Measurements from ENCODE around the gene DLGAP4. TPM values are rescaled to one million over a fixed set of nuclear protein-coding genes. Genes with fewer than 3 reads are reported as not detected.
A peak's percentile ranks its signal among the peaks of the same experiment; 100 is the strongest.

DLGAP4 gene
- total and polyA plus RNA-seq, 2 of the 8 experiments (the other 6 are each of a cell fraction or from before 2014, with no cell fraction given), result 41.2 to 57.2 TPM

GRCh38 chr20:36454698-36455427, 148.7 kb downstream of the DLGAP4 start (continued):
- TF ChIP-seq KDM1A (IDR thresholded peaks at IDR 0.05; ENCODE audit: borderline replicate concordance, low read length) (no peak), CEBPB (IDR thresholded peaks at IDR 0.05; ENCODE audit: low read depth, low read length) (no peak), FOSL1 (IDR thresholded peaks at IDR 0.05; ENCODE audit: insufficient read depth, low read depth, low read length) (no peak), ATF3 (IDR thresholded peaks at IDR 0.05; ENCODE audit: insufficient read depth, low read depth, low read length) (no peak), SP2 (IDR thresholded peaks at IDR 0.05; ENCODE audit: low read length) (no peak), E2F6 (IDR thresholded peaks at IDR 0.05) (0 out of 2 replicates have a peak, but pooled peaks have one; percentile 16), ASH2L (IDR thresholded peaks at IDR 0.05; ENCODE audit: low read length) (no peak)

All from H1 (cell line).